ENCODE data around the gene SEMA3E. TPM values are rescaled to one million over a fixed set of nuclear protein-coding genes. Genes with fewer than 3 reads are reported as not detected.

The SEMA3E gene
- total RNA-seq, 1 experiment from 2014 or later: not detected

DNA sequence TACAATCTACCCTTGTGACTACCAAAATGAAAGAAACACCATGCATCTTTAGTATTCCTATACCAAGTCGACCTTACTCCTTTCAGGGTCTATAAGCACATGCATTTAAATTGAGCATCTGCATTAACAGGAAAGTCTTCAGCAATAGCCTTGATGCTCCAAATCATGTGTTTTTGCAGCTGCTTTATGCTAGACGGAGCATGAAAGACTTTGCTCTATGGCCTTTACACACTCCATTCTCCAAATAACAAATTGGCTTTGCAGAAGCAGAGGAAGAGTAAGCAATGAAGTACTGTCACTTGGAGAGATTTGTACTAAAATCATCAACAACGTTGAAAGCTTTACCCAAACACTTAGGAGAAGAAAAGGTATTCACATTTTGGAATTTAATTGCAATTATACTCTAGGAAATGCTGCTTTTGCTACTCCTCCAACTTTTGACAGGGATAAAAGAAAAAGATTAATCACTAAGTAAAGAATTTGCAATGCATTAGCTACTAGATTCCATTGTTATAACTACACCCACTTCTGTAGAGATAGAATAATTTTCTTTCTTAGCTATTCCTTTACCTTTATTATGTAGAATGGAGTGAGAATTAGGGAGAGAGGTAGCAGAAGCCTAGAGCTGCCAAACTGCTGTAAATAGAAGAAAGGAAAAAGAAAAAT, 131.8 kb downstream of the SEMA3E start:
- H2AFZ ChIP-seq (ENCODE audit: low read length): no peak overlapping the region
- peaks cover 32% of the 10 kb centered on the region for H3K9me3 ChIP-seq (ENCODE audit: low read length)
- H4K20me1 ChIP-seq (ENCODE audit: insufficient read depth, low read depth, low read length): no peaks in the 10 kb centered on the region
- H3K36me3 ChIP-seq (ENCODE audit: insufficient read depth, low read length): no peaks in the 10 kb centered on the region
- H3K4me1 ChIP-seq (ENCODE audit: low read length): no peaks in the 10 kb centered on the region
- no peak for DNase-seq
- no peaks in the 10 kb centered on the region for H3K79me2 ChIP-seq (ENCODE audit: low read length)
- H3K9me2 ChIP-seq (replicated peaks; ENCODE audit: insufficient read depth, low read length): no peaks in the 10 kb centered on the region
- H3K27me3 ChIP-seq (ENCODE audit: low read length): no peaks in the 10 kb centered on the region
- H3K27ac ChIP-seq (ENCODE audit: low read length): no peak overlapping the region
- no peak overlapping the region for H3K4me3 ChIP-seq (ENCODE audit: low read length)
- no peak overlapping the region for H3K4me2 ChIP-seq (ENCODE audit: low read depth, low read length, poor library complexity, severe bottlenecking)
- no peak overlapping the region for H3K9ac ChIP-seq (ENCODE audit: low read length)

DNA sequence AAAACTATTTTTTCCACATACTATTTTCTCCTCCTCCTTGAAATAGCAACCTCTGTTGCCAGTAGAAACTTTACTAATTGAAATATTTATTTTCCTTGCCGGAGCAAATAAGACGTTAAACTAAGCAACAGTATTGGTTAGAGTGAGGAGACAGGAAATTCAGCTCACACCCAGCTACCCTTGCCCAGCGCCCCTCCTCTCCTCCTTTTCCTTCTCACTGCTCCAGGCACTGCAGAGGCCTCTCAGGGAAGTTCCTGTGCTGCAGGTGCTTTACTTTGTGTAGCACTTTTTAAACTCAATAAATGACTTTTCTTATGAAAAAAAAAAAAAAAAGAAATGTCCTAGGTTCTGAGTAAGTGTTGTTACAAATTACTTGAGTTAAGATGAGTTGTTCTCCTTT, 134.0 kb downstream of the SEMA3E start:
- Histone ChIP-seq H3K4me1 (ENCODE audit: low read length) (no peaks in the 10 kb centered on the region), H2AFZ (ENCODE audit: low read length) (no peak overlapping the region), H3K9ac (ENCODE audit: low read length) (no peak overlapping the region), H3K9me2 (replicated peaks; ENCODE audit: insufficient read depth, low read length) (no peaks in the 10 kb centered on the region), H3K27ac (ENCODE audit: low read length) (no peak overlapping the region), H4K20me1 (ENCODE audit: insufficient read depth, low read depth, low read length) (no peaks in the 10 kb centered on the region), H3K36me3 (ENCODE audit: insufficient read depth, low read length) (no peaks in the 10 kb centered on the region), H3K4me2 (ENCODE audit: low read depth, low read length, poor library complexity, severe bottlenecking) (no peak overlapping the region), H3K9me3 (ENCODE audit: low read length) (peaks cover 30% of the 10 kb centered on the region), H3K27me3 (ENCODE audit: low read length) (no peaks in the 10 kb centered on the region), H3K79me2 (ENCODE audit: low read length) (no peaks in the 10 kb centered on the region), H3K4me3 (ENCODE audit: low read length) (no peak overlapping the region)
- no peak for DNase-seq

DNA sequence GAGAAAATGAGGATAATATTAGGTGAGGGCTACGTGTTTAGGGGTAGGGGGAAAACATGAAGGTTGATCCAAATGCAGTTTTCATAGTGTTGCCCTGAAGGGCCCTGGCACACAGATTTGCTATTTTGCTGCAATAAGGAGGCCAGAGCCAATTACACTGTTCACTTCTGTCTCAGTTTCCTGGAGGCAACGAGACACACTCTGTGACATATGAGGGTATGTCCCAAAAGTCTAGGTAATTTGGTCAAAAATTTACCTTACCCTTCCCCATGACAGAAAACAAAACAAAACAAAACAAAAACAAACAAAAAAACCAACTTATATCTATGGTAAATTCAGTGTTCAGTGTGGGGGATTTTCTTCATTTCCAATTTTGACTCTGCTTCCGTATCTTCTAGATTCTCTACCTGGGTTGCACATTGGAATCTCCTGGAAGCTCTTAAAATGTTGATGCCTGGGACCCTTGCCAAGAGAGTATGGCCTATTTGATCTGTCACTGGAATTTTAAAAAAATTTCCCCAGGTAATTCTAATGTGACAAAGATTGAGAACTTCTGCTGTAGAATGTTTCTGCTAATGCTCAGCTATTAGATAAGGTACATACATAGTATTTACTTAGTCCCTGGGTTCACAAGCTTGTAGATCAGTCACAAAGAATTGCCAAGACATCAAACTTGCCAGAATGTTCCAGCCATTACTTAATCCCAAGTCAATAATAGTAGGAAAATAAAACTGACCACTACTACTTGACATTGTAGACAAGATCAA, 139.5 kb downstream of the SEMA3E start:
- no peaks in the 10 kb centered on the region for H4K20me1 ChIP-seq (ENCODE audit: insufficient read depth, low read depth, low read length)
- H2AFZ ChIP-seq (ENCODE audit: low read length): no peak overlapping the region
- no peak overlapping the region for H3K27ac ChIP-seq (ENCODE audit: low read length)
- no peaks in the 10 kb centered on the region for H3K4me1 ChIP-seq (ENCODE audit: low read length)
- no peaks in the 10 kb centered on the region for H3K9me2 ChIP-seq (replicated peaks; ENCODE audit: insufficient read depth, low read length)
- no peak overlapping the region for H3K4me2 ChIP-seq (ENCODE audit: low read depth, low read length, poor library complexity, severe bottlenecking)
- no peak for DNase-seq
- H3K36me3 ChIP-seq (ENCODE audit: insufficient read depth, low read length): no peaks in the 10 kb centered on the region
- no peak overlapping the region for H3K9ac ChIP-seq (ENCODE audit: low read length)
- peaks cover 33% of the 10 kb centered on the region for H3K9me3 ChIP-seq (ENCODE audit: low read length)
- no peaks in the 10 kb centered on the region for H3K79me2 ChIP-seq (ENCODE audit: low read length)
- H3K4me3 ChIP-seq (ENCODE audit: low read length): no peak overlapping the region
- H3K27me3 ChIP-seq (ENCODE audit: low read length): no peaks in the 10 kb centered on the region

DNA sequence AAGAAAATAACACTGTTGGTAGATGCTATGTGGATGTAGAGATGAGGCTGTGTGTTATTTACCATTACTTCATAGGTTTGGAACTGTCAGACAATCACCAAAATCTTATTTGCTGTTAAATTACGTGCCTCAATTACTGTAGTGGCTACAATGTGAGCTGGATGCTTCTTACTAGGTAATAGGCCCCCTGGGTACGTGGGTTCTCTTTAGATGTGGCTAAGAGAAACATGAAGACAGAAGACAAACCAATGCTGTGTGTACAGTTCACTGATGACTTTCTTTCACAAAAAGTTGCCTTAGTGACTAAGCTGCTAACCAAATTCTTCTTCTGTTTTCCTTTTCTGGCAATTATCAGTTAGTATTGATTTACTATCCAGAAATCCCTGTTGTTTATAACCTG, 144.6 kb downstream of the SEMA3E start:
- Histone ChIP-seq H4K20me1 (ENCODE audit: insufficient read depth, low read depth, low read length) (no peaks in the 10 kb centered on the region), H3K27me3 (ENCODE audit: low read length) (no peaks in the 10 kb centered on the region), H3K27ac (ENCODE audit: low read length) (no peak overlapping the region), H3K79me2 (ENCODE audit: low read length) (no peaks in the 10 kb centered on the region), H3K4me2 (ENCODE audit: low read depth, low read length, poor library complexity, severe bottlenecking) (no peak overlapping the region), H3K36me3 (ENCODE audit: insufficient read depth, low read length) (no peaks in the 10 kb centered on the region), H3K9me3 (ENCODE audit: low read length) (peaks cover 25% of the 10 kb centered on the region), H3K4me1 (ENCODE audit: low read length) (no peaks in the 10 kb centered on the region), H3K9ac (ENCODE audit: low read length) (no peak overlapping the region), H2AFZ (ENCODE audit: low read length) (no peak overlapping the region), H3K9me2 (replicated peaks; ENCODE audit: insufficient read depth, low read length) (no peaks in the 10 kb centered on the region), H3K4me3 (ENCODE audit: low read length) (no peak overlapping the region)
- DNase-seq: no peak

DNA sequence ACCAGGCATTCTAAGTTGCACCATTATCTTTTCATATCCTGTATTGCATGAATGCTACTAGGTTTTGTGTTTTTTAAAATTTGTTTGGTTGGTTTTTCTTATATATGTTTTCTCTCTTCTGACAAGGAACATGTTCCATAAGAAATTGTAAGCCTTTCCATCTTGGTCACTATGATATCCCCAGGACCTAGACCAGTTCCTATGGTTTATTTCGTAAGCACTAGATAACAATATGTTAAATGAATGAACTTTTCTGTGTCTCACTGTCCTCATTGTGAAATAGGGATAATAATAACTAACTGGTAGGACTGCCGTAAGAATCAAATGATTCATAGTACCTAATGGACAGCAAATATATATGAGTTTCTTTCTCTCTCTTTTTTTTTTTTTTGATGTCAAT, 146.3 kb downstream of the SEMA3E start:
- no peaks in the 10 kb centered on the region for H3K79me2 ChIP-seq (ENCODE audit: low read length)
- no peak overlapping the region for H3K4me3 ChIP-seq (ENCODE audit: low read length)
- peaks cover 22% of the 10 kb centered on the region for H3K9me3 ChIP-seq (ENCODE audit: low read length)
- no peaks in the 10 kb centered on the region for H3K36me3 ChIP-seq (ENCODE audit: insufficient read depth, low read length)
- no peak for DNase-seq
- H3K27ac ChIP-seq (ENCODE audit: low read length): no peak overlapping the region
- H3K4me1 ChIP-seq (ENCODE audit: low read length): no peaks in the 10 kb centered on the region
- no peak overlapping the region for H3K4me2 ChIP-seq (ENCODE audit: low read depth, low read length, poor library complexity, severe bottlenecking)
- no peaks in the 10 kb centered on the region for H3K27me3 ChIP-seq (ENCODE audit: low read length)
- no peaks in the 10 kb centered on the region for H4K20me1 ChIP-seq (ENCODE audit: insufficient read depth, low read depth, low read length)
- H2AFZ ChIP-seq (ENCODE audit: low read length): no peak overlapping the region
- no peaks in the 10 kb centered on the region for H3K9me2 ChIP-seq (replicated peaks; ENCODE audit: insufficient read depth, low read length)
- no peak overlapping the region for H3K9ac ChIP-seq (ENCODE audit: low read length)

DNA sequence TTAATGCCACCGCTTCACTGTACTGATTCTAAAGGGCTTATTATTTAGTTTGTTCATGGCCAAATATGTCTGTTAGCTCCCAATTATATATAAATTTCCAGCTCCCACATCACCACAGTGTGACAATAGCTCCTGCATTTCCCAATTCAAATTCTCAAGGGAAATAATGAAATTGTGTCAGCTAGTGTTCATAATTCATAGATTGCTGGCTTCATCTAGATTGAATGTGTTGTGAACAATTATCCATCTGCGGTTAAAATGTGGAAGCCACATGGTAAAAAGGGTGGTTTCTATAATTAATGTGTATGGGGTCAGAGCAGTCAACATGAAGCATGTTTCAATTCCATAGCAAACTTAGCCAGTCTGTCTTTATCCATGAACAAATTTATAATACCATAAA, 154.3 kb downstream of the SEMA3E start:
- Histone ChIP-seq H3K9me3 (ENCODE audit: low read length) (peaks cover 4% of the 10 kb centered on the region; the same call in 1 of the 2 replicates), H3K9ac (ENCODE audit: low read length) (no peak overlapping the region), H3K36me3 (ENCODE audit: insufficient read depth, low read length) (no peaks in the 10 kb centered on the region), H3K4me3 (ENCODE audit: low read length) (no peak overlapping the region), H3K79me2 (ENCODE audit: low read length) (no peaks in the 10 kb centered on the region), H2AFZ (ENCODE audit: low read length) (no peak overlapping the region), H3K4me1 (ENCODE audit: low read length) (no peaks in the 10 kb centered on the region), H3K9me2 (replicated peaks; ENCODE audit: insufficient read depth, low read length) (no peaks in the 10 kb centered on the region), H3K4me2 (ENCODE audit: low read depth, low read length, poor library complexity, severe bottlenecking) (no peak overlapping the region), H3K27me3 (ENCODE audit: low read length) (no peaks in the 10 kb centered on the region), H3K27ac (ENCODE audit: low read length) (no peak overlapping the region), H4K20me1 (ENCODE audit: insufficient read depth, low read depth, low read length) (no peaks in the 10 kb centered on the region)
- DNase-seq: no peak

DNA sequence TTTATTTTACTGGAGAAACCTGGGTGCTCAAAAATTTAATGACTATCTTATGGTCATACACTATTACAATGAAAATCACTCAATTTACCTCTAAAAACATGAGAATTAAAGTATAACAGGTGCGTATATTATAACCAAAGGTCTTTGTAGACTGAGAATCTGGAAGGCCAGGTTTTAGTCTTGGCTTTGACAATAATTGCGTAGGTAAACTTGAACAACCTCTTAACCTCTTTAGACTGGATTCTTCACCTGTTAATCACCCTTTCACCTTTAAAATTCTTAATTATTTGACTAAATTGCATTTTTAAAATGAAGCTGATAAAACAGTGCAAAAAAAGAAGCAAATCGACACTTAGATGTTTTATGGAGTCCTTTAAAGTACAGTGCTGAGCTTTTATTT, 156.1 kb downstream of the SEMA3E start:
- DNase-seq: no peak
- H2AFZ ChIP-seq (ENCODE audit: low read length): no peak overlapping the region

DNA sequence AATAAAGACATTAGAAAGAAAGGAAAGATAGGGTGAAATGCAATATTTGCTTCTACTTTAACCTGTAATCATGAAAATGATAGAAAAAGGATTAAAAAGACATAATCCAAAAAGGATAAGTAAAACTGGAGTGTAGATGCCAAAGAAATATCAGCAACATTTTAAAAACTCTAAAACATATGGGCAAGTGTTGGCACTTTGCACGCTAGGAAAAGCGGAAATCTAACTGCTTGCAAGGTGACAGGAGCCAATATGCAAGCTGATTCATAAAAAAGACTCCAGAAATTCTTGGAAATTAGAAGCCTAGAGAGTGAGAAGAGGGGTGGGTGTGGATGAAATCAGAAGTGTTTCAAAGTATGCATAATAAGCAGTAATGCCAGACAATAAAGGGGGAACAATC, 161.1 kb downstream of the SEMA3E start:
- H3K36me3 ChIP-seq (ENCODE audit: insufficient read depth, low read length): no peaks in the 10 kb centered on the region

More for the DNA sequence above, 156.1 kb downstream of the SEMA3E start:
- Histone ChIP-seq H4K20me1 (ENCODE audit: insufficient read depth, low read depth, low read length) (no peaks in the 10 kb centered on the region), H3K4me1 (ENCODE audit: low read length) (no peaks in the 10 kb centered on the region), H3K9ac (ENCODE audit: low read length) (no peak overlapping the region), H3K36me3 (ENCODE audit: insufficient read depth, low read length) (no peaks in the 10 kb centered on the region), H3K4me2 (ENCODE audit: low read depth, low read length, poor library complexity, severe bottlenecking) (no peak overlapping the region), H3K27ac (ENCODE audit: low read length) (no peak overlapping the region), H3K79me2 (ENCODE audit: low read length) (no peaks in the 10 kb centered on the region), H3K27me3 (ENCODE audit: low read length) (no peaks in the 10 kb centered on the region), H3K4me3 (ENCODE audit: low read length) (no peak overlapping the region), H3K9me2 (replicated peaks; ENCODE audit: insufficient read depth, low read length) (no peaks in the 10 kb centered on the region), H3K9me3 (ENCODE audit: low read length) (peaks cover 9% of the 10 kb centered on the region; the same call in 1 of the 2 replicates)

More for the DNA sequence above, 161.1 kb downstream of the SEMA3E start:
- peaks cover 11% of the 10 kb centered on the region for H3K9me3 ChIP-seq (ENCODE audit: low read length)
- no peaks in the 10 kb centered on the region for H3K27me3 ChIP-seq (ENCODE audit: low read length)
- H3K9ac ChIP-seq (ENCODE audit: low read length): no peak overlapping the region
- H3K27ac ChIP-seq (ENCODE audit: low read length): no peak overlapping the region
- no peak overlapping the region for H2AFZ ChIP-seq (ENCODE audit: low read length)
- DNase-seq: no peak
- no peaks in the 10 kb centered on the region for H3K9me2 ChIP-seq (replicated peaks; ENCODE audit: insufficient read depth, low read length)
- no peaks in the 10 kb centered on the region for H4K20me1 ChIP-seq (ENCODE audit: insufficient read depth, low read depth, low read length)
- no peaks in the 10 kb centered on the region for H3K79me2 ChIP-seq (ENCODE audit: low read length)
- no peak overlapping the region for H3K4me3 ChIP-seq (ENCODE audit: low read length)
- H3K4me2 ChIP-seq (ENCODE audit: low read depth, low read length, poor library complexity, severe bottlenecking): no peak overlapping the region
- no peaks in the 10 kb centered on the region for H3K4me1 ChIP-seq (ENCODE audit: low read length)

All from Karpas-422 (cell line).